Fibroblast of peridontal ligament (primary cell): ENCODE results near the gene CARD19.
"Not testable (repeated sequence)": the region's sequence is repeated elsewhere in the genome, so short reads cannot be mapped to it uniquely, and the experiment has no call there.

ENCODE experiments used
- DNase-seq: peaks from one replicate; pipeline ENCODE4 v3.0.0-alpha.2; 2010; ENCODE audit errors: extremely low read depth

Gene CARD19

DNA sequence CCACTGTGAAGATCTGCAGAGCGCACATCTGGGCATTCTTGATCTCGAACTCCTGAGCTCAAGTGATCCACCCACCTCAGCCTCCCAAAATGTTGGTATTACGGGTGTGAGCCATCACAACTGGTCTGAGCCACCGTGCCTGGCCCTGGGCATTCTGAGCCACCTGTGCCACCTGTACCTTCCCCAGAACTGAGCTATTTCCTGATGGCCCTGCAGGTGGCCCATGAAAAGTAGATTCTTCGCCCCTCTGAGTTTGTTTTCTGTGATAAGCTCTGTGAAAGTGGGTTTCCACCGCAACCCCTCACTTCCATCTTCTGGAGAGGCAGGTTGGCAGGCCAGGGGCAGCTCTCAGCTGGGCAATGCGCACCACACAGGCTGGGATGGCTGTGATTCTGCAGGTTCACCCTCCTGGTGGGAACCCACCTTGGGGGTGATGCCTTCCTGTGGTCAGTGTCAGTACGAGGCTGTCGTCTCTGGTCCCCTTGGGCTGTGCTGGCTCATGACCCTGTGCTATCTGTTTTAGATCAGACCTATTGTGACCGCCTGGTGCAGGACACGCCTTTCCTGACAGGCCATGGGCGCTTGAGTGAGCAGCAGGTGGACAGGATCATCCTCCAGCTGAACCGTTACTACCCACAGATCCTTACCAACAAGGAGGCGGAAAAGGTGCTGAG is 11.3 kb downstream of the CARD19 start:
- no peak for DNase-seq

DNA sequence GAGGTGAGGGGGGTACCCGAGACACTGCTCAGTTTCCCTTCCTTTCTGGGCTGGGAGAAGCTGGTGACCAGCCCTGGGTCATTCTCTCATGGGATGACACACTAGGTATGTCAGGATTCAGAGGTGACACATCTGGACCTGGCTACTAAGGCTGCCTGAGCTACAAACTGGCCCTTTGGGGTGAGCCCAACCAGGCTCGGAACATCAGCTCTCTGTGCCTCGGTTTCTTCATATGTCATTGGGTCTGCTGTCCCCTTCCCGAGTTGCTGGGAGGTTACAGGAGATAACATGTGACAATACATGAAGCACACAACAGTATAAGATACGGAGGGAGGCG is 11.8 kb downstream of the CARD19 start:
- no peak for DNase-seq

DNA sequence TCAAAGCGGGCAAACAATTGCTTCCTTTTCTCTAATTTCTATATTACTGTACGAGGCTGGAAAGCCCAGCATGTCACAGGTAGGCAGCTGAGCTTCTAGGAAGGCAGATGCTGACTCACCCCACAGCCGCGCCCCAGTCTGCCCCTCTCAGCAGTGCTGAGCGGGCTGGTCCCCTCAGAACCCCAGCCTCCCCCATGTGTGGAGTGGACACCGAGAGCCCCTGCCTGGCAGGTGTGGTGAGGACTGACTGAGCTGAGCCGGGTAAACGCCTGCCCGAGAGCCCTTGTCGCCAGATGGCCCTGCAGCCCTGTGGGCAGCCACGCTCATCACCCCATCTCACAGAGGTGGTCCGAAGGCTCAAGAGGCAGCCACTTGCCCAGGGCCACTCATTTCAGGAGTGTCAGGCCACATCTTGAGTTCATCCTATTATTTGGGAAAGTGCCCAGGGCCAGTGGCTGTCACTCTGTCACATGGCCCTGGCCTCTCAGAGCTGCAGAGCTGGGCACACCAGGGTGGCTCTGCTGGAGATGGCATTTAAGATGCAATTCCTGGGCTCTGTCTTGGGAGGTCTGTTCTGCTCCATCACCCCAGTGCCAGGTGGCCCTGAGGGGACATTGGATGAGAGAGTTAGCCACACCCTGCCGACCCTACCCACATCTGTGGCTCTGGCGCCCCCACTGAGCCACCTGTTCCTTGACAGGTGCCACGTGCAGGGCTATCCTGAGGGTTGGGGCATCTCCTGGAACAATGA is 12.4 kb downstream of the CARD19 start:
- no peak for DNase-seq

DNA sequence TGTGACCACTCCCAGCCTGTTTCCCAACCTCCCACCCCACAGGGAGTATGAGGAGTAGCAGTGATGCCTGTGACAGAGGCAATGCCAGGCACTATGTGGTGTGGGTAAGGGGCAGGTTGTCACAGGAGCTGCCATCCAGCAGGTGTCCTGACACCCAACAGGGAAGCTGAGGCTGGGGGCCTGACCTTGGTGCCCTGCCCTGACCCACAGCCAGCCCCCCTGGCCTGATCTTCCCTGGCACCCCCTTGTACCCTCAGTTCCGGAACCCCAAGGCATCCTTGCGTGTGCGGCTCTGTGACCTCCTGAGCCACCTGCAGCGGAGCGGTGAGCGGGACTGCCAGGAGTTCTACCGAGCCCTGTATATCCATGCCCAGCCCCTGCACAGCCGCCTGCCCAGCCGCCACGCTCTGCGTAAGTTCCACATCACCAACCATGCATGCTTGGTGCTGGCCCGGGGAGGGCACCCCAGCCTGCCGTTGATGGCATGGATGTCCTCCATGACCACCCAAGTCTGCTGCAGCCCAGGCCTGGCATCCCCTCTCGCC is 14.4 kb downstream of the CARD19 start:
- DNase-seq, result no peak

DNA sequence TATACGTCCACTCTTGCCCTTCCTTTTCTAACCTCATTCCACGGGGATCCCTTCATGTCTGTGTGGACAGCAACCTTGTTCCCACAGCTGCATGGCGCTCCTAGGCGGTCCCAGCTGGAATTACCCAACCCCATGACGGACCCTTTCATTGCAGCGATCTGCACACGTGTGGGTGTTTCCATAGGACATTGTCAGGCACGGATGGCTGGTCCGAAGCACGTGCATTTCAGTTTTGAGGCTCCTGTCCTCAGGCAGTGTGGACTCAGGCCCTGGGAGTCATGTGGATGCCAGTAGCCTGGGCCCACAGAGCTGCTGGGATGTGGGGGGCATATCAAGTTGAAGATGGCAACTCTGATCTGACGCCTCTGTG is 15.0 kb downstream of the CARD19 start:
- no peak for DNase-seq

DNA sequence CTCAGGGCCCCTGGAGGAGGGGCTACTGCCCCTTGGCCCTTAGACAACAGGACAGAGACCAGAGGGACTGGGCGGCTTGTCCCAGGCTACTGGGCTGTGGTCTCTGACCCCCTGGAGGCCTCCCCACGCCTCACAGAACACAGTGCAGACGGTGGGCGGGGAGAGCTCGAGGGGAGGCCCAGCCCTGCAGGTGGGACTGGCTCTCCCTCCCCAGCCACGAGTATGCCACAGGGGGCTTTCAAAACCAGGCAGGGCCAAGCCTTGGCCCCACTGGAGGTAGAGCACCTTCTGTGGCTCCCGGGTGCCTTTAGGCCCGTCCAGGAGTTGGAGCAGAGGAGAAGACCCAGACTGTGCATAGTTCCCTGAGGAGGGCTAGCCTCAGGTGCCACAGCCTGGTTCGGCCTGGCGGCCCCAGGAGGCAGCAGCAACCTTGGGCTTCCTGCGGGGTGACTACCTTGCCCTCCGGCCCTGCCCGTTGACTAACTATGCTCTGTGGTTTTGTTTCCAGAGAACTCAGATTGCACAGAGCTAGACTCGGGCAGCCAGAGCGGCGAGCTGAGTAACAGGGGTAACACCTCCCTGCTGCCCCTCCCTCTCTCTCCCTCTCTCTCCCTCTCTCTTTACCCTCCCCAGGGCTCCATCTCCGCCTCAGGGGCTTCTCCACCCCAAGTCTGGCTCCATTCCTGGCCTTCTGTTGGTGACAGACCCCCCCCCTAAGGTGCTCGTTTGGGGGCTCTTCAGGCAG is 15.5 kb downstream of the CARD19 start:
- DNase-seq, result no peak

DNA sequence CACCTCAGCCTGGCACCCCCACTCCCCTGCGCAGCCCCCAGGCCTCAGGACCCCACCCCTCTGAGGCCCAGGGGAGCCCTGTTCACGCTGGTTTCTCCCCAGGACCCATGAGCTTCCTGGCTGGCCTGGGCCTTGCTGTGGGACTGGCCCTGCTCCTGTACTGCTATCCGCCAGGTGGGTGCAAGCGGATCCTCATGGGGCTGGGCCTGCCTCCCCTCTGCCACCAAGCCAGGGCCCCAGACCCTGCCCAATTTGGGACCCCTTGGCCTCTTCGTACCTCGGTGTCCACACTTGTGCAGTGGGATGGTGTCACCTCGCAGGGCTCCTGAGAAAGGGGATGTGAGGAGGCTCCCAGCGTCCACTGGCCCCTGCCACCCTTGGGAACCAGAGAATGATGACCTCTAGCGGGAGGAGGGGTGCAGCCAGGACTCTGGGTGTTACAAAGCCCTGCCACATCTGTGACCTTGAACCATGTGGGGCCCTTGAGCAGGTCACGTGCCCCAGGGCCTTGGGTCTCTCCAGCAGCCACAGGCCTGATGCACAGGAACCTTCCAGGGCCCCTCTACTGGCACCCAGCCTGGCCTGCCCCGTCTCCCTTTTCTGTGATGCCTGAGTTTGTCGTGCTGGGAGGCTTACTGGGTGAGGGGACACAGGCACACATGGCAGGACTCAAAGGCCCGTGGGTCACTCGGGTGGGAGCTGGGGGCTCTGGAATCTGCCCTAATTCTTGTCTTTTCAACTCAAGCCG is 16.3 kb downstream of the CARD19 start:
- no peak for DNase-seq

DNA sequence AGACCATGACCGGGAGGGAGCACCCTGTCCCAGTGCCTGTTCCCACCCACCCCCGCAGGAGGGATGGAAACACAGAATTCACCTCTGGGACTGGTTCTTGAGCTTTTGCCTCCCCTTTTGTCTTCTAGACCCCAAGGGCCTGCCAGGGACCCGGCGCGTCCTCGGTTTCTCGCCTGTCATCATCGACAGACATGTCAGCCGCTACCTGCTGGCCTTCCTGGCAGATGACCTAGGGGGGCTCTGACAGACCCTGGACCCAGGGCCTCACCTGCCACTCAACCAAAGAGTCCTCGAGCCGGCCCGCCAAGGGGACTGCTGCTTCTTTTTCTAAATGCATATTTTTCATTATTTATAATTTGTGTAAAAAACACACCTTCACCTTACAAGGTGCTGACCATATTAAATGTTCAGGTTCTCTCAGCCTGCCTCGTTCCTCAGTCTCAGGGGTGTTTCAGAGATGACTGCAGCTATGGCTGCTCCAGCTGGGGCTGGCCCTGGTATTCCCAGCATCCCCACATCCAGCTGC is 16.9 kb downstream of the CARD19 start:
- no peak for DNase-seq

DNA sequence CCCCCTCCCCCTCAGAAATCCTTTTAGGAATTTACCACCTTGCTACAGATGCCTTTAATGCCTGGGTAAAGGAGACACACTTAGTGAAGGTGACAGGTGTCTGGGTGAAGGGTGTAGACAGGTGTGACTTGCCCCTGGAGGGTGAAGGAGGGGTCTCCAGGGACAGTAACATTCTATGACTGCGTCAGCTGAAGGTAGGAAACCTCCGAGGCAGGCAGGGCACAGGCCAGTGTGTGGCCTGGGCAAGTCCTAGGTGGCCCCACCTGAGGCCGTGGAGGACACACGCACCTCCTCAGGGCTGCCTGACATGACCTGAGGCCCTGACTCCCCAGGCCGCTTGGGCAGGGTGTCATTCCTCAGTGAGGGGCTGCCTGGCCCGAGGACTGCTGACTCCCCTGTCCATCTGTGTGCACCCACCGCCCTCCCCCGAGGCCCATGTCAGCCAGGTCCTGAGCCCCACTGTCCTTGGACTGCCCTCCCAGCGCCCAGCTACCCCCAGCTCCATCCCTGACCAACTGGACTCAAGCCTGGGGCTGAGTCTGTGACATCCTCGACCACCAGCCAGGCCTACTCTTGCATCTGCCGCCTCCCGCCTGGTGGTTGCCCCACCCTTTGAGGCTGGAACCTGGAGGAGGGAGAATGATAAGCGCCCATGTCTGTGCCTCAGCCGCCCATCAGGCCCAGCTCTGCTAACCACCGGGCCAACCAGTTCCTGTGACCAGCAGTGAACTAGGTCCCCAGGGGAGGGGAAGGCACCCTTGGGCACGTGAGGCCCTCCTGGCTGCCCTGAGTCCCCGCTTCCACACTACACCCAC is 18.4 kb downstream of the CARD19 start:
- DNase-seq, result no peak

DNA sequence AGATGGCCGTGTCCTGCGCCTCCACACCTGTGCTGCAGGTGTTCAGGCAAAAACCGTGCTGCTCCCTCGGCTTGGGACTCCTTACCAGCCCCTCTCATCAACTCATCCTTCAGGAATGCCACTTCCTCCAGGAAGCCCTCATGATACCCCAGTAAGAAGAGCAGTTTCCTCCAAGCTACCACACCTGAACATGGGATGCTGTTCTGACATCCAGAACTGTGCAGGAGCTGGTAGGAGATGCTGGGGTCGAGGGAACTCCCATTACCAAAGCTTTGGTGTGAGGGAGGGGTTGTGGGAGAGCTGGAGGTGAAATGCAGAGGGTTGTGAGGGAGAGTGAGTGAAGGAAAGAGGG is 18.9 kb downstream of the CARD19 start:
- DNase-seq, result no peak

DNA sequence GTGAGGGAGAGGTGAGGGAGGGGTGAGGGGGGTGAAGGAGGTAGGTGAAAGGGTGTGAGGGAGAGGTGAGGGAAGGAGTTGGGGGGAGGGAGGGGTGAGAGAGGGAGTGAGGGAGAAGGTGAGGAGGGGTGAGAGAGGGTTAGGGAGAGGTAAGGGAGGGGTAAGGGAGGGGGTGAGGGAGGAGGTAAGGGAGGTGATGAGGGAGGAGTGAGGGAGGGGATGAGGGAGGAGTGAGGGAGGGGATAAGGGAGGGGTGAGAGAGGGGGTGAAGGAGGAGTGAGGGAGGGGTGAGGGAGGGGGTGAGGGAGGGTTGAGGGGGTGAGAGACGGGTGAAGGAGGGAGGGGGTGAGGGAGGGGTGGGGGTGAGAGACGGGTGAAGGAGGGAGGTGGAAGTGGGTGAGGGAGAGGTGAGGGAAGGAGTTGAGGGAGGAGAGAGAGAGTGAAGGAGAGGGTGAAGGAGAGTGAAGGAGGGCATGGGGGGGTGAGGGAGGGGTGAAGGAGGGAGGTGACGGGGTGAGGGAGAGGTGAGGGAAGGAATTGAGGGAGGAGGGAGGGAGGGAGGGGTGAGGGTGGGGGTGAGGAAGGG is 19.6 kb downstream of the CARD19 start:
- no peak for DNase-seq

DNA sequence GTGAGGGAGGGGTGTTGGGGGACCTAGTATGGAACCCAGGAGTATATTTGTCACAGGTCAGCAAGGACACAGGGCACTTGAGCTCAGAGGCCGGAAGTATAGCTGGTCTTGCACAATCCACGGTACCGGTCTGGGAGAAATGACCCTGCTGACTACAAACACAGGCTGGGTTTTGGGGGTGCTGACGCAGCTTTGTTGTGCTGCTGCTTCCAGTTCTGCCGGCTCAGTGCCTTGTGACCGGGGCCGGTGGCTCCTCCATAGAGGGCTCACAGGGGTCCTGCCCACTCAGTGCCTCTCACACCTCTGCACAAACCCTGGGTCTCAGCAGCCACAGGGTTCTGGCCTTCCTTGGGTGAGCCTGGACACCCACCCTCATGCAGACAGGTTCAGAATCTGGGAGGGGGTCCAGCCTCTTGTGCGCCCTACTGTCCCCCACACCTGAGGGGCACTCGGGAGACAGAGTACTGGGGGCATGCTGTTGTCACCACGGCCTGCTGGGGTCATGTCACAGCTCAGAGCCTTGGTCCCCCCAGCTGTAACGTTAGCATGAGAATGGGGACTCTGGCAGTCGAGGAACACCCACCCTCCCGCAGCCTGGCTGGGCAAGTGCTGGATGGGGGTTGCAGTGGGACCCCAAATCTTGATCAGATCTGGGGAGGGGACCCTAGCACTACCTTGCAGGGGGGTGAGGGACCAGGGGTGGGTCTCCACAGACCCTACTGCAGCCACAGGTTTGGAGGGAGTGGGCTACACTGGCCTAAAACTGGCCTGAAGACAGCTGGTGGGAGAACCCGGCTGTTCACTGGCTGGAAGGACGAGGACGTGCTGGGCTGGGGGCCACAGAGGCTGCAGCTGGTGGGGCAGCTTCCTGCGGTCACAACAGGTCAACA is 20.3 kb downstream of the CARD19 start:
- no peak for DNase-seq

DNA sequence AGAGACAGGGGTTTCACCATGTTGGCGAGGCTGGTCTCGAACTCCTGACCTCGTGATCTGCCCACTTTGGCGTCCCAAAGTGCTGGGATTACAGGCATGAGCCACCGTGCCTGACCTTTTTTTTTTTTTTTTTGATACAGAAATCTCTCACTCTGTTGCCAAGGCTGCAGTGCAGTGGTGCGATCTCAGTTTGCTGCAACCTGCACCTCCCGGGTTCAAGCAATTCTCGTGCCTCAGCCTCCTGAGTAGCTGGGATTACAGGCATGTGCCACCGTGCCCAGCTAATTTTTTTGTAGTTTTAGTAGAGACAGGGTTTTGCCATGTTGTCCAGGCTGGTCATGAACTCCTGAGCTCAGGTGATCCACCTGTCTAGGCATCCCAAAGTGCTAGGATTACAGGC is 21.5 kb downstream of the CARD19 start:
- DNase-seq, result not testable (repeated sequence)

DNA sequence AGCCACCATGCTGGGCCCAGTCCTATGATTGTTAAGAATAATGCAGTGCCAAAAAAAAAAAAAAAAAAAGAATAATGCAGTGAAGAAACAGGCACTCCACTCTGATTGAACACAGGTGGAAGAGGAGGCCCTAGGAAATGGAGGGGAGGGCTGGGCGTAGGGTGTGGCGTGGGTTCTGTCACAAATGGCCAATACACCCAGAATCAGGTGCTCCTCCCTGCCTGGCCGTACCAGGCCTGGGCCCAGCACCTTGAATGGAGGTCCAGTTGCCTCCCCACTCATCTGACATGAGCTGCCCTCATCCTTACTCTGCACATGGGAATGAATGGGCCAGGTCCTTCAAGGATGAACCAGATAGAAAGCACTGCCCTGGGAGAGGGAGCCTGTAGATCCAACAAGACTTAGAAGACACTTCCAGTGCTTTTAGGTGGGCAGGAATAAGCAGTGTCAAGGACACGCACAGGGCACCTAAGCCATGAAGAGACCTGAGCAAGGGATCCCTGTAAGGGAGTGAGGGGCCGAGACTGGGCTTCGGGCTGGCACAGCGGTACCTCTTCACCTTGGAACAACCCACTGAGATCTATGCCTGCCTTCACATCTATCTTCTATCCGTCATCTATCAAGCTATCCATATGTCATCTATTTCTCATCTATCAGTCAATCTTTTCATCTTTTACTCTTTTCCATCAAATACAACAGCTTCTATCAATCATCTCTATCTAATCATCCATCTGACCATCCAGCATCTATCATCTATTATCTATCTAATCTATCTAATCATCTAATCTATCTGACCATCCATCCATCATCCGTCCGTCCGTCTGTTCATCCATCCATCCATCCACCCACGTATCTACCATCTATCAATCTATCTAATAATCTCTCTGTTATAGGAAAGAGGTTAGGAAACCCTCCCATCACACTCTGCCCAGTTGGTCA is 22.2 kb downstream of the CARD19 start:
- no peak for DNase-seq

DNA sequence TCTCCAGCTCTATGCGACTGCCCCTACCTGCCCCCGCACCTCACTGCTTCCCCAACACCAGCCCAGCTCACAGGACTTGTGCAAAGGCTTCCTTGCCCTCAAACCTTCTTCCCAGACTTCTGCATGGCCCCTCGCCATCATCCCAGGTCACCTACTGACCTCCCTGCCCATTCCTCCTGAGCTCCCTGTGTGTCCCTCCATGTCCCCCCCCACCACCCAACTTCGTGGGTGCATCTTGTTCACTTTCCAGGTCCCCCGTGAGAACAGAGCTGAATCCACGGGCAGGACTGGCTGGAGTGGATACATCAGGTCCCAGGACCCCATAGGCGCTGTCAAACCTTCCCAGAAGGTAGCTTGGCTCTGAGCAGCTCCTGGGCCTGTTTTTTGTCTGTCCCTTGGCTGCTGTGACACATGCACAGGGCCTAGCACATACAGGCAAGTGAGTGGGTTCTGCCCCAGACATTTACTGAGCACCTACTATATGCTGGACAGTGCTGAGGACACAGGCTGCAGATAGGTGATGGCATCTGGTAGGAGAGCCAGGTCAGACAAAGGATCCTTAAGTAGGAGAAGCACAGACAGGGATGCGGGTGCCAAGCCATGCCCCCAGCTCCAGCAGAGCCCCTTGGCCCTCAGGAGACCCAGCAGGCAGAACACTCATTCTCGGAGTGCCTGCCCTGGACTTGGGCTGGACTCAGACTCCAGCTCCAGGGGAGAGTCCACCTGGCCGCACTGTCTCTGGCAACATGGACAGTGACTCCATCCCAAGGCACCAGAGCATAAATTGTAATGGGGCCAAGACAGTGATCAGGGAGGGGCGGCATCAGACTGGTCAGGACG is 23.1 kb downstream of the CARD19 start:
- DNase-seq, result no peak

DNA sequence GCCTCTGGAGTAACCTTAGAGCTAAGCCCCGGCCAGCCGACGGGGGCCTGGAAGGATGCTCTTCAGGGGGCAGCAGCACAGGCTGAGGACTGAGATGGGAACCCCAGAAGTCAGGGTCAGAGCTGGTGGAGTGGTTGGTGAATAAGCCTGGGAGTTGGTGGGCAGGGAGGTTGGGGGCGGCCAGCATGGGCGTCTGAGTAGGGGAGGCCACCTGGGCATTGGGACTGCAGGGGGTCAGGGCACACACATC is 23.6 kb downstream of the CARD19 start:
- no peak for DNase-seq

DNA sequence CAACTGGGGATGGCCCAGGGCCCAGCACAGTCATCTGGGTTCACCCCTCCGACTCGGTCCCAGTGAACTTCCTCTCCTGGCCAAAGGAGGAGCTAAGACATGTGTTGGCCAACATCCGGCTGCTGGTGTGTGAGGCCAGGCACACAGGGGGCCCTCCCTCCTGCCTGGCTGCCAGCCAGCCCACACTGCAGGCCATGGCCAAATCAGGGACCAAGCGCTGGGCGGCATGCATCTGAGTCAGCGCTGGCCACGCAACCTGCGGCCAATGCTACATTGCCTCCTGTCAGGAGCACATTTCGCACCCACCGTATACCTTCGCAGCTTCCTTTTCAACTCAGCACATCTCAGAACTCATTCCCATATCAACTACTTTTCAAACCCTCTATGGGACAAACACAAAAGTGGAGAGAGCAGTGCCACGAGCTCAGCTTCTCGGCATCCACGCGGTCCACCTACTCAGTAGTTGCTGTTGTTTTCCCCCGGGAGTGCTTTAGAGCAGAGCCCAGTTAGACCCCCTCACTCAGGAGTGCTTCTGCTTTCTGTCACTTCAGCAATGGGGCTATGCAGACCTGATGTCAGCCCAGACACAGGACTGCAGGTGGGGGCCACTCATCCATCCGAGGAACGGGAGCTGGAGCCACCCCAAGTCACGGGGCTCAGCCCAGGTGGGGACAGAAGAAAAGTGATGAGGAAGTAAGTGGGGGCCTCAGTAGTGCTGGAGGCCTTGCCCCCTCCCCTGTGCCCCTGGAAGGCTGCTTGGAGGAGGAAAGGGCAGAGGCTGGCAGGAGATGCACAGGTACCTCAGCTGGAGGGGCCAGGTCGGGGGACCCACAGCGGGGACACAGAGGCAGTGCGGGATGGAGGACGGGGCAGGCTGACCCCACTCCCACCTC is 24.2 kb downstream of the CARD19 start:
- peak; percentile 77 for DNase-seq
